HG03521 (cell line): ENCODE results near the gene CHMP5.
"Not testable (repeated sequence)": the region's sequence is repeated elsewhere in the genome, so short reads cannot be mapped to it uniquely, and the experiment has no call there.

Experiments
- ATAC-seq: cut with Tn5 transposase; IDR thresholded peaks from one replicate; pipeline ENCODE4 v1.9.1; 2021; ENCODE audit warnings: mild to moderate bottlenecking, moderate library complexity; ENCODE audit not compliant: unreplicated experiment

CHMP5 gene

DNA sequence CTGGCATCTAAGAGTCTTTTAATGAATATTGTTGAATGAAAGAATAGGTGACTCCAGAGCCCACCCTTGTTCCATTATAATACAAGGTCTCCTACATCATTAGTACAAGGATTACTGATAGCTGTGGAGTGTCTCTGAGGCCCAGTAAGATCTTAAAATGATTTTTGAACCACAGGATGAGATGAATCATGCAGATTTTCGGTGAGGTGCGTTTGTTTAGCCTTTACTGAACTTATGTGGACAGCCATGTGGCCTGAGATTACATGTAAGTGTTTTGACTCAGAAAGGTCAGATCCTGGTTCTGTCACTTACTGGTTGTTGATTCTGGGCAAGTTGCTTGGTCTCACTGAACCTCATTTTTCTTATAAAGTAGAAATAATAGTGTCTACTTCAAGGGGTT is 47.1 kb downstream of the CHMP5 start:
- ATAC-seq, result no peak

GRCh38 chr9:33315371-33315770 is 50.5 kb downstream of the CHMP5 start:
- no peak for ATAC-seq

DNA sequence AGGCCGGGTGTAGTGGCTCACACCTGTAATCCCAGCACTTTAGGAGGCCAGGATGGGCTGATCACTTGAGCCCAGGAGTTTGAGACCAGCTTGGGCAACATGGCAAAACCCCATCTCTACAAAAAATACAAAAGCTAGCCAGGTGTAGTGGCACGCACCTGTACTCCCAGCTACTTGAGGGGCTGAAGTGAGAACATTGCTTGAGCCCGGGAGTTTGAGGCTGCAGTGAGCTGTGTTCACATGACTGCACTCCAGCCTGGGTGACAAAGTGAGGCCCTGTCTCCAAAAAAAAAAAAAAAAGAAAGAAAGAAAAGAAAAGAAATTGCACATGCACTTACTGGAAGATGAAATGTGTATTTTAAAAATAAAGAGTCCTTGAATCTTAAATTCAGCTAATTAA is 52.3 kb downstream of the CHMP5 start:
- ATAC-seq, result not testable (repeated sequence)

GRCh38 chr9:33318225-33318624 is 53.4 kb downstream of the CHMP5 start:
- no peak for ATAC-seq

DNA sequence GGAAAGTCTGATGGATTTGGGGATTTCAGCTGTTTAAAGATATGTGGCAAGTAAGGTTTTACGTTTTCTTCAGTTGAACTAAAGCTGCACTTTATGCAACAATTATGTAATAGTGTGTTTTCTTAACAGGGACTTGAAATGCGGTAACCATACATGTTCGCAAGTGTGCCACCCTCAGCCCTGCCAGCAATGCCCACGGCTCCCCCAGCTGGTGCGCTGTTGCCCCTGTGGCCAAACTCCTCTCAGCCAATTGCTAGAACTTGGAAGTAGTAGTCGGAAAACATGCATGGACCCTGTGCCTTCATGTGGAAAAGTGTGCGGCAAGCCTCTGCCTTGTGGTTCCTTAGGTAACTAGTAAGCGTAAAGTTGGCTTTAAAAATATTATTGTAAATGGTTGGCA is 53.9 kb downstream of the CHMP5 start:
- no peak for ATAC-seq

DNA sequence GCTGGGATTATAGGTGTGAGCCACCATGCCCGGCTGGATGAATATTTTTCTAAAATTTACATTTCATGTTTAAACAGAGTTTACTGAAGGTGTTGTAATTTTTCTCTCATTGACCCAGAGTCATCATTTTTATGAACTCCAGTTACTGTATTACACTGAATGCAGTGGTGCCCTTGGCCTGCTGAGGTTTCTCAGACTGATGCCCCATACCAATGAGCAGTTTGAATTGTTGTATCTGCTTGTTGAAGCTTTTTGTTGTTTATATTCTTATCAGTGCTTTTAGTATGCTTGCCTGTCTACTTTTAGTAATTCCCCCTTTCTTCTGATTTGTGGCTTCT is 55.4 kb downstream of the CHMP5 start:
- ATAC-seq, result no peak

DNA sequence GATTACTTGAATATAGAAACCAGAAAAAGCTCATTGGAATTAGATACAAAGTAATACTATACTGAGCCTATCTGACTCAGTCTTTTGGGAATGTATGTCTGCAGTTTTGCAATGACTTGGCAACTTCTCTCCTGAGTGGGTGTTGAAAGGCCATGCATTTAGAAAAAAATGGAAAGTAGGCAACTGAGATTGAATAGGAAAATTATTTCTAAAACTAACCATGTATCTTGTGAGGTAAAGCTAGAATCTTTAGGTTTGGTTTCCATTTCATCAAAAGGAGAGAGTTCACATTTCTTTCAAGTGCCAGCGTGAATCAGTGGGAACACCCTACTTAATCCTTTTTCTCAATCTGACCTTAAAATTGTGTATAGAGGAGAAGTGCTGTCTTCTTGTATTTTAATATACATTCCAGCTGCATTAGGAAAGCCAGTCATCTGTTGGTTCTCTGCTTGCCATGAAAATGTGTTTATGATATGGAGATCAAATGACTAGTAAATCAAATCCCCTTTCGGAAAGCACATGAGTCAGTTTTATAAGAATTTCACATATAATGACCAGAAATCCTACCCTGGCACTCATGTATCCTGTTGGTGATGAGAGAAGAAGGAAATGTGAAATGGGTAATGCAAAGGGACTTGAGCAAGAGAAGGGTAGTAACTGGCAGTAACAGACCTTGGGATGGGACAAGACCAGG is 55.9 kb downstream of the CHMP5 start:
- no peak for ATAC-seq

GRCh38 chr9:33329117-33329563 is 64.3 kb downstream of the CHMP5 start:
- no peak for ATAC-seq

DNA sequence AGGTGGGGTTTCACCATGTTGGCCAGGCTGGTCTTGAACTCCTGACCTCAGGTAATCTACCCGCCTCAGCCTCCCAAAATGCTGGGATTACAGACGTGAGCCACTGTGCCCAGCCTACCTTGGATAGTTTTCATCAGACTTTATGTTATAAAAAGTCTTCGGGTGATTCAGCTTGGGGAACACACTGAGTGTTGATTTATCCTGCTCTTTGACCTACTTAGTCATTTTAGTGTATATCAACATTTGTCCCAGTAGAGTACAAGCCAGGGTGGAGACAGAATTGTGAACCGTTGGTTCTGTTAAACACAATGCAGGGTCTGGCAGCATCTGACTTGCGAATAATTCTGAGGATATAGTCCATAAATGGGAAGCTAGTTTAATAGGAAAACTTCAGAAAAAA is 65.1 kb downstream of the CHMP5 start:
- no peak for ATAC-seq

- no peak for ATAC-seq
These were observed 66.6 kb downstream of the CHMP5 start for GRCh38 chr9:33331377-33331891.
